Fibroblast of the aortic adventitia (primary cell): Measurements from ENCODE around the gene TSHZ3. TPM values are rescaled to one million over a fixed set of nuclear protein-coding genes. Genes with fewer than 3 reads are reported as not detected.

Experiments used
- DNase-seq: peaks from one replicate; pipeline ENCODE4 v3.0.0-alpha.2; 2010; ENCODE audit warnings: low read depth
- H3K4me3 ChIP-seq: 2 replicates; pipeline ENCODE4 v1.5.1; 2011; ENCODE audit warnings: low read depth, mild to moderate bottlenecking, control low read depth, low read length, moderate library complexity
- total RNA-seq: library from RNA; depleted of rRNA; stranded (reverse); fragments of >200 nt; gene quantifications from 2 replicates; pipeline ENCODE4 v1.2.3, GENCODE V29; 2012; ENCODE audit warnings: low replicate concordance
- TF ChIP-seq, protein P1 (sequence below): IDR thresholded peaks from 2 replicates; pipeline ENCODE4 v1.5.1; 2011; ENCODE audit warnings: mild to moderate bottlenecking, low read length, control low read depth, inconsistent platforms; ENCODE audit not compliant: insufficient read depth

TSHZ3 gene
- total RNA-seq, 1 donor: 14.0 TPM

DNA sequence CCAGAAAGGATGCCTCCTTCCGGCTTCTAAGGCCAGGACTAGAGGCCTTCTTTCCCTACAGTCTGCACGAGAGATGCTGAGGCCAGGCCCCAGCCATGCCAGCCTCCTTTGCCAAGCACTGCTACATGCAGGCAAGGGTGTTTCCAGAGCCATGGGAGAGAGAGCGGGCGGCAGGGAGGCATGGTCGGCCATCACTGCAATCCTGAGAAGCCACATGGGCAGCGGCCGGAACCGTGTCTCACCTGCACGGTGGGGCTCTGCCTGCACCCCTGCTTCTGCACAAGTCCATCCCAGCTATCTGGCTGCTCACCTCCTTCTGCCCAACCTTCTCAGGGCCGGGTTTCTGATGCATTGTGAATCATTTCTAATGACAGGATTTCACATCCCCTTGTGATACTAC is 35.1 kb downstream of the TSHZ3 start:
- no peak for DNase-seq
- TF ChIP-seq, protein P1, sequence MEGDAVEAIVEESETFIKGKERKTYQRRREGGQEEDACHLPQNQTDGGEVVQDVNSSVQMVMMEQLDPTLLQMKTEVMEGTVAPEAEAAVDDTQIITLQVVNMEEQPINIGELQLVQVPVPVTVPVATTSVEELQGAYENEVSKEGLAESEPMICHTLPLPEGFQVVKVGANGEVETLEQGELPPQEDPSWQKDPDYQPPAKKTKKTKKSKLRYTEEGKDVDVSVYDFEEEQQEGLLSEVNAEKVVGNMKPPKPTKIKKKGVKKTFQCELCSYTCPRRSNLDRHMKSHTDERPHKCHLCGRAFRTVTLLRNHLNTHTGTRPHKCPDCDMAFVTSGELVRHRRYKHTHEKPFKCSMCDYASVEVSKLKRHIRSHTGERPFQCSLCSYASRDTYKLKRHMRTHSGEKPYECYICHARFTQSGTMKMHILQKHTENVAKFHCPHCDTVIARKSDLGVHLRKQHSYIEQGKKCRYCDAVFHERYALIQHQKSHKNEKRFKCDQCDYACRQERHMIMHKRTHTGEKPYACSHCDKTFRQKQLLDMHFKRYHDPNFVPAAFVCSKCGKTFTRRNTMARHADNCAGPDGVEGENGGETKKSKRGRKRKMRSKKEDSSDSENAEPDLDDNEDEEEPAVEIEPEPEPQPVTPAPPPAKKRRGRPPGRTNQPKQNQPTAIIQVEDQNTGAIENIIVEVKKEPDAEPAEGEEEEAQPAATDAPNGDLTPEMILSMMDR: no peak

DNA sequence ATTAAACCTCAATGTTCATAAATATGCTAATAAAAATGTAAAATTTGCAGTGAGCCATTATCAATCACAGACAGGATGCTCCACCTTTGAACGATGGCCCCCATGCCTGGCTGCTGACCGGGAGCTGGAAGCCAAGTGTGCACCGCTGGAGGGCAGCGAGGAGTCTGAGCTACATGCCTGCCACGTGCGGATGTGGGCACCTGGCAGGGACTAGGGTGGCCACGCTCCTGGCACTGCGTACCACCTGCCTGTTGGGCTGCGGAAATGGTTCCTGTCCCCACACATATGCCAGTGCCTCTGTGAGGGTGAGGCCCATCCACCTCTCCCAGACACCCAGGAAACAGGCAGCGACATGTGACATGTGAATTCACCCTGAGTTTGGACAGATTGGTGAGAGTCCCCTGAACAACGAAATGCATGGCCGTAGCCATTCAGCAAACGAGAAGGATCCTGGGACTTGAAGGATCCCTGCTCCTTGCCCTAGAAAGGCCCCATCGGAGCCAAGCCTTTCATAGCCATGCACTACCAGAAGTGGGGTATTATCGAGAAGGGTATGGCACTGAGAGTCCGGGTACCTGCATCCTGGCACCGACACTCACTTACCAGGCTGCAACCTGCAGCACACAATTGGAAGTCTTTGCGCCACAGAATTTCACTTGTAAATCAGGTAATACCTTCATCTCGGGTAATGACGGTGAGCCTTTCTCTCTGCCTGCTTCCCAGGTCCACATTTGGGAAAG is 35.8 kb downstream of the TSHZ3 start:
- H3K4me3 ChIP-seq: no peak overlapping the region
- no peak for DNase-seq
- TF ChIP-seq, protein P1: no peak

More for the DNA sequence above, 35.1 kb downstream of the TSHZ3 start:
- no peak overlapping the region for H3K4me3 ChIP-seq

- TF ChIP-seq, protein P1: no peak
- H3K4me3 ChIP-seq: no peak overlapping the region
- DNase-seq: no peak
These were observed 36.5 kb downstream of the TSHZ3 start for GRCh38 chr19:31312677-31313244.

DNA sequence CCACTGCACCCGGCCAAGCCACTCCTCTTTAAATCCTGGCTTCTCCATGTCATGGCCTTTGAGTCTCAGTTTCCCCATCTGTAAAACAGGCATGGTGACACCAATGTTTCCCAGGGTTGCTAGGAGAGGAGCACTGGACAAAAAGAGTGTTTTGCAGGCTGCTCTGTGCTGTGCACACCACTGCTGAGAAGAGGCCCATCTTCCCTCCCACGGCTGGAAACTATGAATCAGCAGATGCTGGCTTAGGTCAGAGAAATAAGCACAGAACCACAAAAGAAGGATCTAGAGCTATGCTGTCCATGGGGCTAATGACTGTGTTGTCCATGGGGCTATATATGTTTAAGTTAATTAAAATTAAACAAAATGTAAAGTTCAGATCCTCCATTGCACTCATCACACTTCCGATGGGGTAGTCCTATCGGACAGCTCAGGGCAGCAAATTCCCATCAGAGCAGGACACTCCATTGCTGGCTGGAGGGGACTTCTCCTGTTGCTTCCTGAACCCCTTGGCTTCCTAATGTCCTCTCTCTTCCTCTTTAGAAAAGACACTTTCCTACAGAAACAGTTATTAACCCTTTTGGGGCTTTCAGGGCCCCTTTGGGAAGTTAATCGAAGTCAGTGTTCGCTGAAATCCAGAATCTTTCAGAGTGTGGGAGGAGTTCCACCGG is 37.1 kb downstream of the TSHZ3 start:
- H3K4me3 ChIP-seq: no peak overlapping the region
- TF ChIP-seq, protein P1: no peak
- DNase-seq: peak; percentile 88

DNA sequence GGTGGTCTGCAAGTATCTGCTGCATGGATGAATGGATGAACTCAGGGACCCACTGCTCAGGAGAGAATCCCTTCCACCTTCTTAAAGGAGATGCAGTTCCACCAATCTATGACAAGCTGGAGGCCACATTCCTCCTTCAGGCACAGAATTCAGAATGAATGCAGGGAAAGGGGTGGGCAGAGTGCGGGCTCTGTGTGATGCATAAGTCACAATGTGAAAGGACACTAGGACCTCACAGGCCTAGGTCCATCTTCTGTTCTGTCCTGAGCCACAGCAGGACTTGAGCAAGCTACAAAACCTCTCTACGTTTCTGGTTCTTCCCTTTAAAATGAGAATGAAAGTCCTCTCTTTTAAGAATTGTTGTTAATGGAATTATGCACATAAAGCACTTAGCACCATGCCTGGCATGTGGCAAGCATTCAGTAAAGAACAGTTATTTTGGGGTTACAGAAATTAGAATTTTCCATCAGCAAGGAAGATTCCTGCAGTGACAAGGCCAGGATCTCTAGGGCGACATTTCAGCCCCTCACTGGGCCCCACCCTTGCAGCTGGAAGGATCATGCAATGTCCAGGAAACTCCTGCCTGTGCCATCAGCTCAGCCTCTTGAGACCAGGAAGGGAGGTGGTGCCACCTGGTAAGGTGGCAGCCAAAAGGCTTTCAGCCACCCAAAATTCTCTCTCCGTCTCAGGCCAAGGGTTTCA is 38.7 kb downstream of the TSHZ3 start:
- no peak for DNase-seq

DNA sequence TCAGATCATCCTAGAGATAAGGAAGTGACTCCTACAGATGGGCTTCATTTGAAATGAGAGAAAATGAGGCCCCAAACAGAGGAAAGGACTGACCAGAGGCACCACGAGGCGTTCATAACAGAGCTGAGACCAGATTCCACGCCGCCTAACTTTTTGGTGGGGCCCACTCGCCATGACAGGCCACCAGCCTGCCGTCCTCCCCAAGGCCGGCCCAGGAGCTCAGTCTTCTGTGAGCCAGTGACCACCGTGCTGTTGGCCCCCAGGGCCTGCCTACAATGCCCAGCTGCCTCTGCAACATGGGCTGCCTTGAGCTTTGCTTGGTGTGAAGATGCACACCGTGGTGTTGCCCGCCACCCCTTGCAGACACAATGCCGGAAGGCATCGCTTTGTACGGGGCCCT is 40.5 kb downstream of the TSHZ3 start:
- no peak for DNase-seq
- TF ChIP-seq, protein P1: no peak
- no peak overlapping the region for H3K4me3 ChIP-seq

More for the DNA sequence above, 38.7 kb downstream of the TSHZ3 start:
- no peak overlapping the region for H3K4me3 ChIP-seq
- TF ChIP-seq, protein P1: no peak
